Heart left ventricle (tissue), 16 donors: ENCODE measurements around the gene OCRL. TPM values are rescaled to one million over a fixed set of nuclear protein-coding genes. Genes with fewer than 3 reads are reported as not detected.

Source experiments
- ATAC-seq, 4 donors: fragments of 200-7000 bp; cut with Tn5 transposase; one replicate each; pipeline ENCODE4 v1.9.1; 2020 to 2022; ENCODE audit warnings: moderate library complexity in 4 of 4, mild to moderate bottlenecking in 3 of 4, moderate number of reproducible peaks in 1 of 4
- DNase-seq, 5 donors: peaks; one replicate each; pipeline ENCODE4 v3.0.0-alpha.2; 2020
- H3K27ac ChIP-seq, 12 donors: fragments of 200-600 bp; sonication (generic) in 4 of 12; one replicate each; pipeline versions ENCODE4 v1.5.0 to v1.8.0; 2016 to 2022; ENCODE audit warnings: mild to moderate bottlenecking in 2 of 12
- H3K27me3 ChIP-seq, 9 donors: fragments of 200-600 bp; sonication (generic) in 2 of 9; one replicate each; pipeline versions ENCODE4 v1.5.1 to v1.8.0; 2016 to 2022; ENCODE audit warnings: mild to moderate bottlenecking in 3 of 9
- H3K36me3 ChIP-seq, 9 donors: fragments of 200-600 bp; sonication (generic) in 2 of 9; one replicate each; pipeline versions ENCODE4 v1.5.0 to v1.8.0; 2018 to 2022; ENCODE audit warnings: mild to moderate bottlenecking in 2 of 9
- H3K4me1 ChIP-seq, 12 donors: fragments of 200-600 bp; sonication (generic) in 4 of 12; one replicate each; pipeline versions ENCODE4 v1.5.0 to v1.8.0; 2016 to 2022; ENCODE audit warnings: mild to moderate bottlenecking in 3 of 12
- H3K4me3 ChIP-seq, 12 donors: fragments of 200-600 bp; sonication (generic) in 4 of 12; one replicate each; pipeline versions ENCODE4 v1.5.0 to v1.8.0; 2017 to 2022; ENCODE audit warnings: mild to moderate bottlenecking in 9 of 12, moderate library complexity in 4 of 12
- H3K9me3 ChIP-seq, 12 donors: fragments of 200-600 bp; sonication (generic) in 4 of 12; one replicate each; pipeline versions ENCODE4 v1.5.0 to v1.8.0; 2016 to 2022; ENCODE audit warnings: mild to moderate bottlenecking in 1 of 12
- POLR2A ChIP-seq, 2 donors: fragments of 450-650 bp; IDR thresholded peaks; one replicate each; pipeline ENCODE4 v1.6.1; 2017; ENCODE audit warnings: antibody characterized with exemption in 2 of 2, mild to moderate bottlenecking in 2 of 2, moderate library complexity in 2 of 2
- WGBS, 4 donors: extraction: QIAGEN DNeasy Blood & Tissue Kit in 2 of 4; methylation state at CpG; one replicate each; pipeline versions ENCODE4 v1.1.5 to v1.1.7; 2013 to 2018; 5-methylcytosine and 5-hydroxymethylcytosine counted together
- intact Hi-C, 10 donors: fragments of 100-400 bp; cut with DNase I; formaldehyde crosslinking; loops; one replicate each; pipeline versions ENCODE4 v1.11.1 to v1.14.2; 2022
- long read RNA-seq, 3 donors: library from polyadenylated mRNA; unstranded; transcript quantifications; one replicate each; pipeline ENCODE4 v2.0.0, GENCODE V29; 2020 to 2021
- polyA plus RNA-seq, 2 donors: library from polyadenylated mRNA; stranded (reverse); fragments of 200-250 nt; gene quantifications; one replicate each; pipeline ENCODE4 v1.2.3, GENCODE V29; 2013
- total RNA-seq, 9 donors: library from RNA; depleted of rRNA in 2 of 9; stranded (reverse); fragments of >200 nt in 2 of 9; fragmentation: NEBNext Ultra II Directional in 3 of 9; extraction: Animal tissue kit (Norgen Biotek cat#: 25700) in 3 of 9; gene quantifications; one replicate each; pipeline versions ENCODE4 v1.1.0 to v1.2.4, GENCODE V29; 2016 to 2023
- TF ChIP-seq, protein P1 (sequence below), 12 donors: fragments of 200-600 bp; sonication (generic) in 4 of 12; IDR thresholded peaks; one replicate each; pipeline versions ENCODE4 v1.5.0 to v1.8.0; 2018 to 2022; ENCODE audit warnings: antibody characterized with exemption in 12 of 12, mild to moderate bottlenecking in 5 of 12
- donor health status: ischemic (EF 13 %, LVEDD 7.1; RV severe dilation, severe dysfunction).
- donor health status: healthy with polysubstance abuse.
- donor health status: DM: no; HTN: yes; CAD: no.
- donor health status: DM: no; HTN: no; CAD: no.
- donor health status: ischemic (EF 25% LVEDD 6.9; RV normal size, moderate dysfunction).
- donor health status: ischemic (EF 25% LVEDD 5.7; RV mildly dilated, moderate dysfunction).
- donor health status: healthy.
- donor health status: DM: yes; HTN: yes; CAD: no.
- donor health status: ischemic (EF 35%, LVEDD 5.7; RV mildly dilated, moderate dysfunction).
- donor health status: nonischemic (EF 11% LVEDD 7.7; RV severe dilation, severe dysfunction).
- donor health status: DM: yes; HTN: yes; CAD: no.
- donor health status: PGD.
- donor health status: ischemic (EF 29% LVEDD 5.4; RV normal size, mild dysfunction).
- donor health status: nonischemic (EF 23%, LVEDD 6.1; RV moderate dilation, normal function).

The OCRL gene
- total RNA-seq (10 to 100 TPM in 6 of 9 donors, 1 to 10 TPM in 3; 7.7 to 13.7 (median 10.2) TPM), polyA plus RNA-seq (10 to 100 TPM in 1 of 2 donors, 1 to 10 TPM in 1; 6.4 to 12.9 TPM)
- long read RNA-seq, donor 1, full-length matches to known transcripts, result 4 of 9 reads
- long read RNA-seq, donor 1, partial matches to known transcripts, result 3 of 9 reads
- long read RNA-seq, donor 1, other reads (novel, unspliced or antisense), result 2 of 9 reads
- long read RNA-seq, donor 2, full-length matches to known transcripts, result 9 of 17 reads
- long read RNA-seq, donor 2, partial matches to known transcripts, result 3 of 17 reads
- long read RNA-seq, donor 2, other reads (novel, unspliced or antisense), result 5 of 17 reads
- long read RNA-seq, donor 3, full-length matches to known transcripts, result 7 of 18 reads
- long read RNA-seq, donor 3, partial matches to known transcripts, result 3 of 18 reads
- long read RNA-seq, donor 3, other reads (novel, unspliced or antisense), result 8 of 18 reads

DNA sequence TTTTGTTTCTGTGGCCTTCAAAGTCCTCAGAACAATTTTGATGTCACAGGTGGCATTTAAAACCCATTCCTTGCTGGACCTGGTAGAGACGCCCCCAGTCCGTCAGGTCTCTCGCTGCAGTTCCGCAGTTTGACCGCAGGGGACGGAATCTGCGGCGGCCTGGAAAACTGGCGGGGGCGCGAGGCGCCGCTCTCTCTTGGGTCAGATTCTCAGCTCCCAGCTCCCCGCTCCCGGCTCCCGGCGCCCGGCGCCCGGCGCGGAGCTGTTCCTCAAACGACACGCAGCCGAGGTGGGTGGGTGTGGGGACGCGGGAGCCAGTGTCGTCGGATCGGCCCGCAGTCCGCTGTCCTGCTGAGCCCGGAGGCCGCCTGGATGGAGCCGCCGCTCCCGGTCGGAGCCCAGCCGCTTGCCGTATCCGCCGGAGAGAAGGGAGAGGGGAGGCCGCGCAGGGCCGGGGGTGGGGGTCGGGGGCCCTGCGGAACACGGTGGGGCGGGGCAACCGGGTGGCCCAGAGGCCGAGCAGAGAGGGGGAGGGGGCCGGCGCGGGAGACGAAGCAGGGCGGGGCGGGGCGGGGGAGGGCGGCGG lies at the start of gene OCRL:
Gene OCRL (plus strand): TSS at position 192 of the 586 bp plus-strand sequence. CDS start 181 bp downstream, at position 373.
- WGBS, 4 donors, result 0 to 21% (median 9%) methylated on average over 26 to 48 of the region's 60 CpGs
- Histone ChIP-seq H3K27me3 (no peaks in the 10 kb centered on the region), H3K27ac (peak within 1 kb of the TSS in 11 of 12 donors; percentile 60 to 85 (median 75)), H3K4me1 (peaks cover 0 to 12% (median 0%) of the 10 kb centered on the region in 12 donors), H3K36me3 (peaks cover 0 to 6% (median 0%) of the 10 kb centered on the region in 9 donors), H3K9me3 (no peaks in the 10 kb centered on the region), H3K4me3 (peak within 1 kb of the TSS; percentile 34 to 83 (median 65))
- peak; percentile 54 to 83 (median 72) for DNase-seq
- ATAC-seq, result peak; percentile 30 to 94 (median 92)
- TF ChIP-seq POLR2A (IDR thresholded peaks at IDR 0.05), result no peak
- TF ChIP-seq, protein P1, sequence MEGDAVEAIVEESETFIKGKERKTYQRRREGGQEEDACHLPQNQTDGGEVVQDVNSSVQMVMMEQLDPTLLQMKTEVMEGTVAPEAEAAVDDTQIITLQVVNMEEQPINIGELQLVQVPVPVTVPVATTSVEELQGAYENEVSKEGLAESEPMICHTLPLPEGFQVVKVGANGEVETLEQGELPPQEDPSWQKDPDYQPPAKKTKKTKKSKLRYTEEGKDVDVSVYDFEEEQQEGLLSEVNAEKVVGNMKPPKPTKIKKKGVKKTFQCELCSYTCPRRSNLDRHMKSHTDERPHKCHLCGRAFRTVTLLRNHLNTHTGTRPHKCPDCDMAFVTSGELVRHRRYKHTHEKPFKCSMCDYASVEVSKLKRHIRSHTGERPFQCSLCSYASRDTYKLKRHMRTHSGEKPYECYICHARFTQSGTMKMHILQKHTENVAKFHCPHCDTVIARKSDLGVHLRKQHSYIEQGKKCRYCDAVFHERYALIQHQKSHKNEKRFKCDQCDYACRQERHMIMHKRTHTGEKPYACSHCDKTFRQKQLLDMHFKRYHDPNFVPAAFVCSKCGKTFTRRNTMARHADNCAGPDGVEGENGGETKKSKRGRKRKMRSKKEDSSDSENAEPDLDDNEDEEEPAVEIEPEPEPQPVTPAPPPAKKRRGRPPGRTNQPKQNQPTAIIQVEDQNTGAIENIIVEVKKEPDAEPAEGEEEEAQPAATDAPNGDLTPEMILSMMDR (IDR thresholded peaks at IDR 0.05), result peak; percentile 49 to 83 (median 68)
- intact Hi-C loops, result no loop called here

DNA sequence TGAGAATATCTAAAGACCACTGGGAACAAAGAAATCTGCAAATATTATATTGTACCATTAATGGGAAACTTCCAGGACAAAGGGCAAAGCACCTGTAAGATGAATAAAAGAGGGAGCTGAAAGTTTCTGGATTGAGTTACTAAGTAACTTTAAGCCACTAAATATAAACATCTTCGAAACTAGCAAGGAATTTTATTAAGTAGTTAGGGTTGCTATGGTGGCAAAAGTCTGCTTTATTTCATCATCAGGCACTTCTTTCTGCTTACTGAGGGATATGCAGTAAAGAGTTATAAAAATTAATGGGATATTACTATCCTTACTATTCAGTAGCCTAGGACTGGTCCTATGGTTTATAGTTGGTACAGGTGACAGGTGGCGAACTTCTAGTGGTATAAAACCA lies 49.7 kb upstream of the OCRL start:
- peaks cover 0 to 97% (median 16%) of the 10 kb centered on the region in 9 donors for H3K36me3 ChIP-seq

DNA sequence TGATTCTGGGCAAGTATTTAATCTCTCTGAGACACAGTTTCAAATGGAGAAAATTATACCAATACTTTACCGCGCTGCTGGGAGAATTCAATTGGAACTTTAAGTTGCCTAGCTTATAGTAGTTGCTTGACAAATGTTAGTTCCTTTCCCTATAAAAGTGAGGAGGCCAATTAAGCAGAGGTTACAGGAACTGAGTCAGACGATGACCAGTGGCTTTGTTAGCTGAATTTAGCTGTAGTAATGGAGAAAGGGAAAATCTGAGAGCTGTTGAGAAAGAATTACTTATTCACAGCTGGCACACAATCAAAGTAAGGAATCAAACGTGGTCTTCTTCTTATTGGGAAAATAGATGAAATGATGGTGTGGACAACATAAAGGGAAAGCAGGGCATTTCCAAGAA lies 46.4 kb upstream of the OCRL start:
- Histone ChIP-seq H3K27me3 (no peaks in the 10 kb centered on the region), H3K4me1 (no peaks in the 10 kb centered on the region), H3K36me3 (peaks cover 0 to 98% (median 17%) of the 10 kb centered on the region in 9 donors), H3K27ac (no peak overlapping the region), H3K4me3 (no peak overlapping the region), H3K9me3 (no peaks in the 10 kb centered on the region)
- TF ChIP-seq, protein P1 (IDR thresholded peaks at IDR 0.05), result no peak
- no peak for TF ChIP-seq POLR2A (IDR thresholded peaks at IDR 0.05)
- no peak for ATAC-seq
- 54 to 83% (median 68%) methylated on average over 4 of the region's 4 CpGs for whole genome bisulfite sequencing, 4 donors
- intact Hi-C loops, result loop anchor here in 1 of 10 donors (2.0 kb wide), 1 partner anchor 15 kb away; no protein-coding TSS in a partner anchor
- no peak for DNase-seq

More for the DNA sequence above, 49.7 kb upstream of the OCRL start:
- Histone ChIP-seq H3K4me3 (no peak overlapping the region), H3K4me1 (no peaks in the 10 kb centered on the region), H3K27me3 (no peaks in the 10 kb centered on the region), H3K27ac (no peak overlapping the region), H3K9me3 (no peaks in the 10 kb centered on the region)
- intact Hi-C loops, result no loop called here
- no peak for DNase-seq
- WGBS, 4 donors, result 63 to 99% (median 83%) methylated on average over 2 of the region's 2 CpGs
- TF ChIP-seq, protein P1 (IDR thresholded peaks at IDR 0.05), result no peak
- no peak for TF ChIP-seq POLR2A (IDR thresholded peaks at IDR 0.05)
- ATAC-seq, result no peak

DNA sequence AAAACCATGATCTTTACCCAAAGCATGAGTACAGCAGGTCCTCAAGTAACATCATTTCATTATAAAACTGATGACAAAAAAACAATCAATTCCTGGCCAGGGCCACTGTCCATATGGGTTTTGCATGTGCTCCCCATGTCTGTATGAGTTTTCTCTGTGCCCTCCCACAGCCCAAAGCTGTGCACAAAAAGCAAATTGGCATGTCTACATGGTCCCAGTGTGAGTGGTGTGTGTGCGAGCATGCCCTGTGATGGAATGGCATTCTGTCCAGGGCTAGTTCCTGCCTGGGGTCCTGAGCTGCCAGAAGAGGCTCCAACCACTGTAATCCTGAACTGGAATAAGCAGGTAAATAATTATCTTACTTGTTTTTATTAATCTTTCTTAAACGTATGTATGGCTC lies 45.2 kb upstream of the OCRL start:
- Histone ChIP-seq H3K27ac (no peak overlapping the region), H3K4me3 (no peak overlapping the region), H3K27me3 (peaks cover 0 to 1% (median 0%) of the 10 kb centered on the region in 9 donors), H3K9me3 (no peaks in the 10 kb centered on the region), H3K4me1 (no peaks in the 10 kb centered on the region), H3K36me3 (peaks cover 0 to 98% (median 17%) of the 10 kb centered on the region in 9 donors)
- WGBS, 4 donors, result 70 to 88% (median 77%) methylated on average over 2 of the region's 2 CpGs
- intact Hi-C loops, result no loop called here
- DNase-seq (no peak), ATAC-seq (no peak)
- TF ChIP-seq, protein P1 (IDR thresholded peaks at IDR 0.05), result no peak
- no peak for TF ChIP-seq POLR2A (IDR thresholded peaks at IDR 0.05)
